GM08714 (cell line): Measurements from ENCODE around the gene HNRNPAB.
"Not testable (repeated sequence)": the region's sequence is repeated elsewhere in the genome, so short reads cannot be mapped to it uniquely, and the experiment has no call there.

ENCODE experiments used
- H3K4me3 ChIP-seq: fragments of 200-500 bp; sonication (Bioruptor generic); 2 replicates; pipeline ENCODE4 v1.5.1; 2014; ENCODE audit warnings: mild to moderate bottlenecking, low read length, inconsistent platforms
- ZNF274 ChIP-seq: IDR thresholded peaks from 2 replicates; pipeline ENCODE4 v1.6.1; 2012; ENCODE audit warnings: mild to moderate bottlenecking, low read depth, low read length

The HNRNPAB gene

GRCh38 chr5:178237431-178238312 is 33.3 kb downstream of the HNRNPAB start:
- no peak overlapping the region for H3K4me3 ChIP-seq
- no peak for TF ChIP-seq ZNF274

DNA sequence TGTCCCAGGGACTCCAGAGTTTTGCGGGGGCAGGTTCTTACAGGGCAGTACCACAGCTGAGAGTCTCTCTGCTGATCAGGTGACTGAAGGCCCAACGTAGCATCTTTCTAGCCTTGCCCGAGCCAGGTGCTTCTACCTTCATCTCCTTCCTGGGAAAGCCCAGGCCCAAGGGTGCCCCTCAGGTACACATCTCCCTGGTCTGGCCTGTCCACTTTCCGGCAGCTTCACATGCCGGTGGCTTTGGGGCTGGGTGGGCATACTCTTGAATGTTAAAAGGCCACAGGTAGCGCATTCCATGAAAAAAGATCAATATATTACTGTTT is 33.9 kb downstream of the HNRNPAB start:
- no peak overlapping the region for H3K4me3 ChIP-seq
- no peak for TF ChIP-seq ZNF274

GRCh38 chr5:178238711-178239592 is 34.6 kb downstream of the HNRNPAB start:
- no peak for TF ChIP-seq ZNF274
- peak overlapping the region; percentile 1; the same call in 1 of the 2 replicates for H3K4me3 ChIP-seq

- H3K4me3 ChIP-seq = not testable (repeated sequence)
Observed at GRCh38 chr5:178239626-178240301, 35.4 kb downstream of the HNRNPAB start.

DNA sequence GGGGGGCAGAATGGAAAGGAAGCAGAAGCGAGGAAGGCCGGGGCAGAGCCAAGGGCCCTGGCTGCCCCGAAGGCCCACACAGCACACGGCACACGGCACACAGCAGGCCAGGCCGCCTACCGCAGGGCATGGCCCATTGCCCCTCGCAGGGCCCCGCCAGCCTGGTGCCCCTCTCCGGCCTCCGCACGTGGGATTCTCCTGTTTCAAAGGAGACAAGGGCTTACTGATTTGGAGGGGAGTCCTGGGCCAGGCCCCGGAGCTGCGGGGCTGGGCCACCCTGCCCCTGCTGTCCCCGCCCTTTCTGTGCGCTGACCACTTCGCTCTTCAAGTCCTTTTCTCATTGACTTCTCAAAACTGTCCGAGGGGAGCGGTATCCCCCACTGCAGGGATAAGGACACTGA is 36.0 kb downstream of the HNRNPAB start:
- peak overlapping the region; percentile 8; the same call in 1 of the 2 replicates for H3K4me3 ChIP-seq
- no peak for TF ChIP-seq ZNF274

GRCh38 chr5:178240766-178241165 is 36.4 kb downstream of the HNRNPAB start:
- peak overlapping the region; percentile 8; the same call in 1 of the 2 replicates for H3K4me3 ChIP-seq
- TF ChIP-seq ZNF274 = no peak

GRCh38 chr5:178241231-178241663 is 36.9 kb downstream of the HNRNPAB start:
- TF ChIP-seq ZNF274 = no peak
- peak overlapping the region; percentile 2; the same call in 1 of the 2 replicates for H3K4me3 ChIP-seq

- H3K4me3 ChIP-seq = no peak overlapping the region; the same call in 1 of the 2 replicates
Observed at GRCh38 chr5:178241688-178242231, 37.4 kb downstream of the HNRNPAB start.

DNA sequence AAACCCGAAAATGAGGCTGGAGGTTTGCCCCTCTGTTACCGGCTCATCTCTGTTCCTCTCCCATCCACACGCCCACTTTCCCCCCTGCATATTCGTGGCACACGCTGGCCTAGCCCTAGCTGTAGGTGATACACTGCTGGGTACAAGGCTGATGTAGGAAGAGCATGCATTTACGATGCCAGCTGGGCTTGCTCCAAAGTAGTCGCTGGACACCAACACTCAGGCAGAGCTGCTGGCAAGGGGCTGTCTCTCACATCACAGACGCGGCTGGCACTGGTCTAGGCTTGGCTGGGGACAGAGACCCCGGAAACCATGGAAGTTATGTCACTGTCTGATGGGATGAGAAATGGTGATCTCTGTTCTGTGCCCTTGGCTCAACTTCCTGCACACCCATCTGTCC is 38.1 kb downstream of the HNRNPAB start:
- TF ChIP-seq ZNF274 = no peak
- H3K4me3 ChIP-seq = no peak overlapping the region

More at GRCh38 chr5:178241688-178242231, 37.4 kb downstream of the HNRNPAB start:
- no peak for TF ChIP-seq ZNF274

DNA sequence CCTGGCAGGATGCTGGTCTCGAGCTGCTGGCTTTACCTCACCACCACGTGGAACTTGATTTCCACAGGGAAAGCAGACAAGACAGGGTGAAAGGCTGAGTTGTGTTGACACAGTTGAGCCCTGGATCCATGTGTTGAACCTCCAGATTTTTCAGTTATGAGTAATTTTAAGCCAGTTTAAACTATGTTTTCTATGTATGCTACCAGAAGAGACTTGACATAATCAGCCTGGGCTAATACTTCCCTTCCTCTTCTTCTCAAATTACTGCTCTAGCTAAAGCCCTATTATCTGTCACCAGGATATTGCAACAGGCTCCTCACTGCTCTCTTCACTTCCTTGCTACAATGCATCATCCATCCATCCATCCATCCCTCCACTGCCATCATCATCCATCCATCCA is 40.2 kb downstream of the HNRNPAB start:
- no peak for TF ChIP-seq ZNF274

DNA sequence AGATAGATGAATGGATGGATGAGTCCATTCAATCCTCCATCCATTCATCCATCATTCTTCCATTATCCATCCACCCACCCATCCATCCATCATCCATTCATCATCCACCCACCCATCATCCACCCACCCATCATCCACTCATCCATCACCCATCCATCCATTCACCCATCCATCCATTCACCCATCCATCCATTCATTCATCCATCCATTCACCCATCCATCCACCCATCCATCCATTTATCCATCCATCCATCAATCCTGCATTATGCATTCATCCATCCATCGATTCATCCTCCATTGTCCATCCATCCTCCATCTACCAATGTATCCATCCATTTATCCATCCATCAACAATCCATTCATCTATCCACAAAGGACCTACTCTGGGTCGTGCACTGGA is 41.1 kb downstream of the HNRNPAB start:
- no peak for TF ChIP-seq ZNF274
- no peak overlapping the region for H3K4me3 ChIP-seq

More for the DNA sequence above, 40.2 kb downstream of the HNRNPAB start:
- H3K4me3 ChIP-seq = no peak overlapping the region

DNA sequence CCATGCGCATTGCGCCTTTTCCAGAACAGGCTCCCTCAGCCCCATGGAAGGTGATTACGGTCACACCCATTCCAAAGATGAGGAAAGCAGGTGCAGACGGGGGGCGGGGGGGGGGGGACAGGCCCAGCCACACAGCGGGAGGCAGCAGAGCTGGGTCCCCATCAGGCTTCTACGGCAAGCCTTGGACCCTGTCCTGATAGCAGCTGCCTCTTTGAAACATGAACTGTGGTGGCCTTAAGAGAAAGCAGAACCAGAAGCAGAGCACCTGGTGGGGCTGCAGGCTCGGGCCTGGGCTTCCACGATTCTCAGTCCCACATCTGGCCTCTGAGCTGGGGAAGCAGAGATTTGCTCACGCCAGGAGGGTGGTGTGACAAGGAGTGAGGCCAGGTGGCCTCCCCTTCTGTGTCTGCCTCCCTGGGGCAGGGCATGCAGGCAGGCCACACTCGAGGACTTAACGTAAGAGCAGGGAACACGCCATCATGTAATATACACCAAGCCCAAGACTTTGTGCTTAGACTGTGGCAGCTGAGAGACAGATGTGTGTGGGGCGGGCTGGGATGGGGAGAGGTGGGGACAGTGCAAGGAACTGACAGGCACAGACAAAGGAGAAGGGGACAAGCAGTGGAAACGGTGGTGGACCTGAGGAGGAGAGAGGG is 42.4 kb downstream of the HNRNPAB start:
- no peak overlapping the region for H3K4me3 ChIP-seq
- TF ChIP-seq ZNF274 = no peak

DNA sequence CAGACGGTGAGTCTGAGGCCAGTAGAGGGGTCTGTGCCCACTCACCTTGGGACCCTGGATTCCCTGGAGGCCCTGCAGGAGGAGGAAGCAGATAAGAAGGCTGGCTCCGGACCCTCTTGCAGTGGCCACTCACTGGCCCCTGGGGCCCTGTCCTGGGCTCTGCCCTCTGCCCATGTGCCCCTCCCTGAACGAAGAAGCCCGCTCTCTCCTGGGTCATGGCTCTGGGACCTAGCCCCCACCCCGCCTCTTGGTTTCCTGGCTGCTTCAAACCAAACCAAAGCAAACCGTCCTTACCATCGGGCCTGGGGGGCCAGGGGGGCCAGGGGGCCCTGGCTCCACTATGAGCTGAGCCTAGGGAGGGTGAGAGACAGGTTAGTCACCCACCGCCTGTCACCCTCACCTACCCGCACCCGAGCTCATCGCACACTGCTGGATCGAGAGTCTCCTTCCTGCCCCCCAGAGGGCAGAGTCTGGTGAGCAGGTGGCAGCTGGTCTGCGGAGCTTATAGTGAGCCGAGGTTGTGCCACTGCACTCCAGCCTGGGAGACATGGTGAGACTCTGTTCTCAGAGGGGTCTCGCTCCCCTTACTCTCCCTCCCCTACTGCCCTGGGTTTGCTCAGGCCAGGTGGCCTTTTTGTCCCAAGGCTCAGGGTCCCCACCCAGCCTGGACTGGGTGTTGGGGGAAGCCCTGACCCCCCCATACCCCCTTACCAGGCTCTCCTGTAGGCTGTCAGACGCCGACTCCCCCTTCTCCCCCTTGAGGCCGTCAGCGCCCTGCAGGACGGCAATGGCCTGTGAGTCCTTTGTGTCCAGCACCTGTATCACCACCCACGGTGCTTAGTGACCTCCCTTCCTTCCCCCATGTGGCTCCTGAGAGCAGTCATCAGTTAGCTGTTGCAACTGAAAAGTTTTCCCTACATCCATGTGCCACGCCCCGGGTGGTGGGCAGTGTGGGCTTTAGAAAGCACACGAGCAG is 43.4 kb downstream of the HNRNPAB start:
- TF ChIP-seq ZNF274 = no peak
- H3K4me3 ChIP-seq = no peak overlapping the region
